Retinal pigment epithelial cell (primary cell): ENCODE results near the gene ETV6.

Experiments used
- DNase-seq: peaks from one replicate; pipeline ENCODE4 v3.0.0-alpha.2; 2010; ENCODE audit warnings: low read depth
- H3K4me3 ChIP-seq: 2 replicates; pipeline ENCODE4 v1.5.1; 2011; ENCODE audit warnings: mild to moderate bottlenecking, low read length, control low read depth, moderate library complexity
- CTCF ChIP-seq: conservative IDR thresholded peaks from 2 replicates; pipeline ENCODE4 v1.5.1; 2011; ENCODE audit warnings: low read depth, low read length, control low read depth, inconsistent platforms

Gene ETV6

DNA sequence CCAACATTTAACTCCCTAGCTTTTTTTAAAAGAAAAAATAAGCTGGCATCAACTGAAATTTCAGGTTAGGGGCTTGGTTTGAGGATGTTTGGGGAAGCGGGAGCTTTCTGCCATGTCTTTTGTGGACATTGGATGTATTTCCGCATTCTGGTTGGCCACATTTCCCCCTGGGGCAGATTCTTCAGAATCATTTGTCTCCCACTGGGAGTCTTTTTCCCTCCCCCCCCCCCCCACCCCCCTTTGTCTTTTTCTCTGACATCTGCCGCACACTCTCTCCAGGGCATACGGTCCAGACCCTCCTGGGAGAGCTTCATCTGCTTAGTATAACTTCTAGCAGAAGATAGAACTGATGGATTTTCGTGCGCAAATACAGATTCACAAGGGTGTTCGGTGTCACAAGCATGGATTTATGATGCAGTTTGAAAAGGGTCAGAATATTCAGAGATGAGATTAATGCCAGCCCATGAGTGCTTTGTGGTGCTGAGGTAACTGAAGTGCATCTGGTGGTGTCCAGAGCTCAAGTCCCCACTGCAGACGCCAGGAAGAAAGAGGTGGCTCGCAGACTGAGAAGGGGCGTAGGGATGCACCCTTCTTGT, 40.2 kb downstream of the ETV6 start:
- no peak for DNase-seq
- H3K4me3 ChIP-seq: no peak overlapping the region
- TF ChIP-seq CTCF: no peak

DNA sequence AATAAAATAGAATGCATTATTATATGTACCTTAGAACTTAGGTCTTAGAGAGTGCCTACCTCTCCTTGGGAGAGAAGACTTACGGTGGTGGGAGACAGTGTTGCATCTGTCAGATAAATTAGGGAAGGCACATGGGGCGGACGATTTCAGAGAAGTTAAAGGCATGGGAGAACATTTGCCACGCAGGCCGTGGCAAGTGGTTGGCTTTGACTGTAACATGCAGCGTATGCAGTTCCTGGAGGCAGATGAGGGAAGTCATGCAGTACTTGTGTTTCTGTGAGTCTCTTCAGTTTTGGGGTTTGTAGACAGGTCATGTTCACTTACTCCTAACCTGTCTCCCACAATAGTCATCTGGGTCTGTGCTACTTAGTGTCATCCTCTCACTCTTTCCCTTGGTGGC, 43.6 kb downstream of the ETV6 start:
- H3K4me3 ChIP-seq: no peak overlapping the region
- no peak for DNase-seq
- no peak for TF ChIP-seq CTCF

- no peak for TF ChIP-seq CTCF
- no peak for DNase-seq
Measured at GRCh38 chr12:11693601-11694000, 44.1 kb downstream of the ETV6 start.

GRCh38 chr12:11694528-11694927, 45.1 kb downstream of the ETV6 start:
- no peak for DNase-seq
- no peak overlapping the region for H3K4me3 ChIP-seq
- TF ChIP-seq CTCF: no peak

More at GRCh38 chr12:11693601-11694000, 44.1 kb downstream of the ETV6 start:
- H3K4me3 ChIP-seq: no peak overlapping the region

GRCh38 chr12:11695321-11695720, 45.8 kb downstream of the ETV6 start:
- TF ChIP-seq CTCF: no peak
- DNase-seq: no peak
- no peak overlapping the region for H3K4me3 ChIP-seq

- DNase-seq: no peak
- no peak overlapping the region for H3K4me3 ChIP-seq
- no peak for TF ChIP-seq CTCF
Measured at GRCh38 chr12:11696084-11696483, 46.6 kb downstream of the ETV6 start.

DNA sequence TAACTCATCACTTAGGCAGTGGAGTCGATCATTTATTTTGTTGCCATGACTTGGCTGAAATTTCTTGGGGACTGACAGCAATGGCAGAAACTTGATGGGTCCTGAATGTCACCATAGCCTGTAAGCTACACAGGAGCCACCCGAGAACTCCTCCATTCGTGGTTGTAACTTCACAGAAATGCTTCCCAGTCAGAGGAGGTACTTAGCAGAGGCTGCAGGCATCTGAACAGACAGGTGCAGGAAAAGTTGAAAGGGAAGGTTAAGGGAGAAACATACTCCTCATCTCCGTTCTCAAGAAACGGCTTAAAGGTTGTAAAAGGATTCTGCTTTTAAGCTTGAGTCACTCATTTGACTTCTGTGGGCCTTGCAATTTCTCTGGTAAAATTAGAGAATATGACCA, 47.7 kb downstream of the ETV6 start:
- TF ChIP-seq CTCF: no peak
- DNase-seq: no peak
- no peak overlapping the region for H3K4me3 ChIP-seq
